ENCODE data around the gene NPFFR1. TPM values are rescaled to one million over a fixed set of nuclear protein-coding genes. Genes with fewer than 3 reads are reported as not detected.

The NPFFR1 gene
- total RNA-seq, 8 experiments from 2014 or later: 0.04 to 0.28 (median 0.09) TPM; not detected in 1

DNA sequence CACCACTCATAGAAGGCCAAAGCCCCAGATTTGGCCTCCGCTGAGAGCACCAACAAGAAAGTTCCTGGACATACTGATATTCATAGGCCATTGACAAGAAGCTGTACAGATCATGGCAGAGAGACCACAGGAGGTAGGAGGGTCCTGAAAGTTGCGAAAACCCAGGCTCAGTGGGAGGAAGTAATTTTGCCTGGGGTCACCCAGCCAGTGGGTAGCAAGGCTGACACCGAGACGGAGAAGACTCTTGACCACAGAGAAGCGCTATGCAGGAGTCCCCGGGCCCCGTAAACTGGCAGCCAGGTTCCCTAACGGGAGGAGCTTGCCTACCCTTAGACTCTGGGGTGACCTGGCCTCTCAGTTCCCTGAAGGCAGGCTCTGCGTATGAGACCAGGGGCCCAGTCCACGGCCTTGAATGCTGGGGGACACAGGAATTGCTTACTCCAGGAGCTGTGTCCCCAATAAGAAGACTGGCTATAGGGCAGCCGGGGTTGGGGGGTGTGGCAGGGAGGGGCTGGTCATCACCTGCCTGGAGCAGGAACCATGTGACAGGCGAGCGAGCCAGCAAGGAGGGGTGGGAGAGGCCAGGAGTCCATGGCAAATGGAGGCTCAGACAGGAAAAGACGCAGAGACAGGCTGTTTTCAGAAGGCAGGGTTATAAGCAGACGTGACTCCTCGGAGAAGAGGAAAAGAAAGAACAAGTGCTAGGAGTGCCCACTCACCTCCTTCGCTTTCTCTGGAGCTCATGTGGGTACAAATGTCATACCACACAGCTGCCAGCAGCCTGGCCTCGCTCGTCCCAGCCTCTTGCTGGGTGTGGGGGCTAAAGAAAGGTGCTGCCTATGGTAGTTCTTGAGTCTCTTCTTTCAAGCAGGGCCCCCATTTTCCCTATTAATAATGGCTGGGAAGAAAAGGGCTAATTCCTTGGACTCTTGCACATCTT is 24.6 kb upstream of the NPFFR1 start:
- in situ Hi-C loops (cut with MboI; ENCODE audit: low pct_unique_long_range_greater_than_20kb in 2 of 9, low sequenced_read_pairs in 9 of 9, unreplicated experiment in 9 of 9): no loop called here
- H3K27ac ChIP-seq: no peak overlapping the region
- no peak for ATAC-seq (replicated peaks in 6 of 8)
- H3K4me1 ChIP-seq (replicated peaks in 1 of 2): no peaks in the 10 kb centered on the region
- no peak overlapping the region for H3K4me3 ChIP-seq
- 97 to 100% (median 100%) methylated on average over 1 to 5 of the region's 19 CpGs; no CpG with 5 or more reads in 4 of the 10 experiments for WGBS, 10 experiments

DNA sequence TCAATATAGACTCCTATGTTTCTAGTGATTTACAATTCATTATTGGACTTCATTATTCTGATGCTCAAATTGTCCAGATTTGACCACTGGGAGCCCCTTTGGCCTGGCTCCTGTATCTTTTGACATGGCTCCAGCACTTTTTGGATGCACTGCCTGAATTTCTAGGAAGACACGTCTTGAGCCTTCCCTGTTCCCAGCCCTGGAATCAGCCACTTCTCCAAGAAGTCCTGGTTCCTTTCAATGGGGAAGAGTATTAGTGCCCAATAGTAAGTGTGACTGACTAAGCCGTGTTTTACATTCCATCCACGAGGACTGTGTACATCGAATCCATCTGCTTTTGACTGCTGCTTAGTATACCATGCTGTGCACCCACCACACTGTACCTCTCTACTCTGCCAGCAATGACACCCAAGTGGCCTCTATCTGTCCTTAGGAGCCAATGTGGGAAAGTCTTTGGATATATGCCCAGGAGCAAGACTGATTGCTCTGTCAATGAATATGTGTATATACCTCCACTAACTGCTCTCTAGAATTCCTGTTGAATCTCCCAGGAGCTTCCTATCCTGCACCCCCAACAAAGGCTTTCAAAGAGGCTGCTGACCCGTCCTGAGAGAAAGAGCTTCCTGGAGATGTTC is 23.2 kb upstream of the NPFFR1 start:
- WGBS, 10 experiments: 80 to 100% (median 95%) methylated on average over 1 to 4 of the region's 5 CpGs; no CpG with 5 or more reads in 4 of the 10 experiments
- peak in 1 of 8 experiments; percentile 80 for ATAC-seq (replicated peaks in 6 of 8)
- in situ Hi-C loops (cut with MboI; ENCODE audit: low pct_unique_long_range_greater_than_20kb in 2 of 9, low sequenced_read_pairs in 9 of 9, unreplicated experiment in 9 of 9): no loop called here
- Histone ChIP-seq H3K4me3 (no peak overlapping the region), H3K4me1 (replicated peaks in 1 of 2) (no peaks in the 10 kb centered on the region), H3K27ac (no peak overlapping the region)

DNA sequence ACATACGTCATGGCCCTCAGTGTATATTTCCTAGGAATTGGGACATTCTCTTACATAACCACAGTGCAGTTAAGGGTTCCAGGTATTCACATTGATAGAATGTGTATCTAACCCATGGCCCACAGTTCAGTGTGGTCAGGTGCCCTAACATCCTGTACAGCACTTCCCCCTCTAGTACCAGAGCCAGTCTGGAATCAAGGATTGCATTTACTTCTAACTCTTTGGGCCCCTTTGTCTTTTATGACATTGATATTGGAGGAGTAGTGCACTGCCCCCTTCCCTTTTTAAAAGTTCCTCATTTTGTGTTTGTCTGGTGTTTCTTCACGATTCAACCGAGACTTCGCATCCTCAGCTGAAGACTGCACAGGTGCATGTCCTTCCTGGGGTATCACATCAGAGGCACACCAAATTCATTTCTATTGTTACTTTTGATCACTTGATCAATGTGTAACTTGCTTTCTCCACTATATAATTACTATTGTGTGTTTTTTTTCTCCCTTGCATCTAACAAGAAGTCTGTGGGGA is 22.4 kb upstream of the NPFFR1 start:
- H3K4me1 ChIP-seq (replicated peaks in 1 of 2): no peaks in the 10 kb centered on the region
- ATAC-seq (replicated peaks in 6 of 8): no peak
- WGBS, 10 experiments: 84 to 100% (median 97%) methylated on average over 2 to 4 of the region's 4 CpGs; no CpG with 5 or more reads in 1 of the 10 experiments
- in situ Hi-C loops (cut with MboI; ENCODE audit: low pct_unique_long_range_greater_than_20kb in 2 of 9, low sequenced_read_pairs in 9 of 9, unreplicated experiment in 9 of 9): no loop called here
- H3K27ac ChIP-seq: no peak overlapping the region
- no peak overlapping the region for H3K4me3 ChIP-seq

DNA sequence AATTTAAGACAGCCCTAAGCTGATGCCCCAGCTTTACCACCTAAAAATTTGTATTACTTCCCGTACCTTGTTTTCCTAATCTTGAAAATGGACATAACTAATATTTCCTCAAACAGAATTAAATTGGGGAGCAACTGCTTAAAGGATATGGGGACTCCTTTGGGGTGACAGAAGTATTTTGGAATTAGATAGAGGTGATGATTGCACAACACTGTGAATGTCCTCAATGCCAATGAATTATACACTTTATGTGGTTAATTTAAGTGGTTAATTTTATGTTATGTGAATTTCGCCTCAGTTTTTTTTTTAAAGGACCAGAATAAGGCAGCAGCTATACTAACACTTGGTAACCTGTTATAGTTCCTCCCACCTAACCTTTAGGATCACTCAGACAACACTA is 19.9 kb upstream of the NPFFR1 start:
- Histone ChIP-seq H3K4me3 (no peak overlapping the region), H3K4me1 (replicated peaks in 1 of 2) (no peaks in the 10 kb centered on the region), H3K27ac (no peak overlapping the region)
- 10 to 100% (median 75%) methylated on average over 1 to 2 of the region's 2 CpGs; no CpG with 5 or more reads in 2 of the 10 experiments for WGBS, 10 experiments
- in situ Hi-C loops (cut with MboI; ENCODE audit: low pct_unique_long_range_greater_than_20kb in 2 of 9, low sequenced_read_pairs in 9 of 9, unreplicated experiment in 9 of 9): no loop called here
- ATAC-seq (replicated peaks in 6 of 8): no peak

DNA sequence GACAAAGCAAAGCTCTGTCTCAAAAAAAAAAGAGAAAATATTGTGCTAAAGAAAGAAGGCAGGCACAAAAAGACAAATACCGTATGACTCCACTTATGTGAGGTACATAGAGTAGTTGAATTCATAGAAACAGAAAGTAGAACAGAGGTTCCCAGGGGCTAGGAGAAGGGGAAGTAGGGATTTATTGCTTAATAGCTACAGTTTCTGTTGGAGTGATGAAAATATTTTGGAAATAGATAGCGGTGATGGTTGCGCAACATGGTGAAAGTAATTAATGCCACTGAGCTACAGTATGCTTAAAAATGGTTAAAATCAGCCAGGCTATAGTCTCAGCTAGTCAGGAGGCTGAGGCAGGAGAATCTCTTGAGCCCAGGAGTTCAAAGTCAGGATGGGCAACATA is 18.5 kb upstream of the NPFFR1 start:
- no peak overlapping the region for H3K4me3 ChIP-seq
- in situ Hi-C loops (cut with MboI; ENCODE audit: low pct_unique_long_range_greater_than_20kb in 2 of 9, low sequenced_read_pairs in 9 of 9, unreplicated experiment in 9 of 9): no loop called here
- ATAC-seq (replicated peaks in 6 of 8): peak in 1 of 8 experiments; percentile 49
- H3K27ac ChIP-seq: no peak overlapping the region
- no peaks in the 10 kb centered on the region for H3K4me1 ChIP-seq (replicated peaks in 1 of 2)
- 48 to 100% (median 100%) methylated on average over 1 to 3 of the region's 3 CpGs; no CpG with 5 or more reads in 1 of the 10 experiments for WGBS, 10 experiments

DNA sequence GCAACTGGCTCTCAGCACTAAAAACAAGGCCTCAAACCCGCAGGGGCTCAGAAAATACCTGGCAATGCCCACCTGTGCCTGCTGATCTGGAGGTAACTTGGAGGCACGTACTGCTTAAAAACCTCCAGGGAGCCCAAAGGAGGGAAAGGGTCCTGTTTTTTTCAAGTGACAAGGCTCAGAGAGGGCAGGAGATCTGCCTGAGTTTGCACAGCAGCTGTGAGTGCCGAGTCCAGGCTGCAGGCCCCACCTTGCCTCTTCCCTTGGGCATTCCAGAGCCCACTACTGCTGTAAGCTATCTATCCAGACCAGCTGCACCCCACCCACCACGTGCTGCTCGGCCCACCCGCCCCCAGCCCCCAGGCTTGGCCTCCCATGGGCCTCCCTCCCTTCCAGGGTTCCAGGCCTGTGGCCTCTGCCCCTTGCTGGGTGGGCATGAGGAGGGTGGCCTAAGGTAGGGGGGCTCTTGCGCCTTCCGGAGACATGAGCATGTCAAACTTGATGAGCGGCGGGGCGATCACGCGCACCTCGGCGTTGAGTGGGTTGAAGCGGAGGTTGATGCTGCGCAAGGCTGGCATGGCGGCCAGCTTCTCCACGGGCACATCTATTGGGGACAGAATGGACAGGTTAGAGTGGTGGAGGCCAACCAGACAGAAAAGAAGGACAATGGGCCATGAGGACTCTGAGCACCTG is 17.2 kb upstream of the NPFFR1 start:
- no peak overlapping the region for H3K27ac ChIP-seq
- no peaks in the 10 kb centered on the region for H3K4me1 ChIP-seq (replicated peaks in 1 of 2)
- WGBS, 10 experiments: 80 to 100% (median 90%) methylated on average over 1 to 2 of the region's 19 CpGs; no CpG with 5 or more reads in 6 of the 10 experiments
- in situ Hi-C loops (cut with MboI; ENCODE audit: low pct_unique_long_range_greater_than_20kb in 2 of 9, low sequenced_read_pairs in 9 of 9, unreplicated experiment in 9 of 9): no loop called here
- H3K4me3 ChIP-seq: no peak overlapping the region
- no peak for ATAC-seq (replicated peaks in 6 of 8)

DNA sequence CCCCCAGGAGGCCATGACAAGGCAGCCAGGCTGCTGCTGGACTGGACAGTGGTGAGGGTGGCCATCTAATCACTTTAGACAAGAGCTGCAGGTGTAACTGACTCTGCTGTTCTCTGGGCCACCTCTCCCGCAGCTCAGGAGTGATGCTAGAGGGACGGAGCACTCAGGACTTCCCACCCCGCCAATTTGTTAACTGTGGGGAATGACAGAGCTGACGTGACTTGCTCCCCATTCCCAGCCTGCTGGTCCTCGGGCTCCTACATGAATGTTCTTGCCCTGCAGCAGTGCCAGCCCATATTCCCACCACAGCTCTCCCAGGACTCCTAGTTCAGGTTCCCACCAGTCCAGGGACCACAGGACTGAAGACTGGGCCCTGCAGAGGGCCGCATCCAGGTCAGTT is 16.7 kb upstream of the NPFFR1 start:
- Histone ChIP-seq H3K4me1 (replicated peaks in 1 of 2) (no peaks in the 10 kb centered on the region), H3K27ac (no peak overlapping the region), H3K4me3 (no peak overlapping the region)
- 86 to 100% (median 100%) methylated on average over 1 to 2 of the region's 6 CpGs; no CpG with 5 or more reads in 5 of the 10 experiments for WGBS, 10 experiments
- in situ Hi-C loops (cut with MboI; ENCODE audit: low pct_unique_long_range_greater_than_20kb in 2 of 9, low sequenced_read_pairs in 9 of 9, unreplicated experiment in 9 of 9): no loop called here
- no peak for ATAC-seq (replicated peaks in 6 of 8)

DNA sequence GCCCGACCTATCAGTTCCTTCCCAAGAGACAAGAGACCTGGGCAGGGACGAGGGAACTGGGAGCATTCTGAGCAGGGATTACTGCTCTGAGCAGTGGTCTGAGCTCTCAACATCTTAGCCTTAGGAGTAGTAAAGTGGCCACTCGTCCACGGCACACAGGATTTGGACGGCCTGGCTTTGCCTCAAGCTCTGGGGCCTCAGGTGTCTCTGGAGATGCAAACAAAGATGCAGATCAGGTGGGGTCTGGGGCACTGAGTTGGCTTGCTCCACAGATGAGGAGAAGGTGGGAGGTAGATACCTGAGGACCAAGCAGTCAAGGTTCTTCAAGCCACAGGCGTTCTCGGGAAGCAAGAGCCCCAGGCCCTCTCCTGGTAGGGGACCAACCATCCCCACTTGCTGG is 16.1 kb upstream of the NPFFR1 start:
- WGBS, 10 experiments: 69 to 100% (median 90%) methylated on average over 1 to 4 of the region's 7 CpGs; no CpG with 5 or more reads in 6 of the 10 experiments
- Histone ChIP-seq H3K4me1 (replicated peaks in 1 of 2) (no peaks in the 10 kb centered on the region), H3K27ac (no peak overlapping the region), H3K4me3 (no peak overlapping the region)
- ATAC-seq (replicated peaks in 6 of 8): no peak
- in situ Hi-C loops (cut with MboI; ENCODE audit: low pct_unique_long_range_greater_than_20kb in 2 of 9, low sequenced_read_pairs in 9 of 9, unreplicated experiment in 9 of 9): no loop called here

DNA sequence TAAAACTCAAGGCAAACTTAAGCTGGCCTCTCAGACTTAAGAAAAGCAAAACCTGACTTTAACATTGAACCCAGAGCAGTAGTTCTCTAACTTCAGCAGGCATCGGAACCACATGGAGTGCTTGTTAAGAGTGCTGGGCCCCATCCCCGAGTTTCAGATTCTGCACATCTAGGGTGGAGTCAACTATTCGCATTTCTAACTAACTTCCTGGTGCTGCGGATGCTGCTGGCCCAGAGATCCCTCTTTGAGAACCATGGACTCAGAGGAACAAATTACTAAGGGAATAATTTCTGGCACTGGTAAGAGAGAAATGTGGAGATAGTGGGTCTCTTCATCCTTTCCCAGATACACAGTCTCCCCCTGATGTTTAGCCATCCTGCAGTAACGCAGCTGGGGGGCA is 14.6 kb upstream of the NPFFR1 start:
- no peaks in the 10 kb centered on the region for H3K4me1 ChIP-seq (replicated peaks in 1 of 2)
- H3K27ac ChIP-seq: no peak overlapping the region
- ATAC-seq (replicated peaks in 6 of 8): peak in 3 of 8 experiments; percentile 22 to 53 (median 30)
- H3K4me3 ChIP-seq: no peak overlapping the region
- in situ Hi-C loops (cut with MboI; ENCODE audit: low pct_unique_long_range_greater_than_20kb in 2 of 9, low sequenced_read_pairs in 9 of 9, unreplicated experiment in 9 of 9): no loop called here
- WGBS, 10 experiments: 19 to 72% (median 36%) methylated on average over 2 to 4 of the region's 5 CpGs; no CpG with 5 or more reads in 6 of the 10 experiments

DNA sequence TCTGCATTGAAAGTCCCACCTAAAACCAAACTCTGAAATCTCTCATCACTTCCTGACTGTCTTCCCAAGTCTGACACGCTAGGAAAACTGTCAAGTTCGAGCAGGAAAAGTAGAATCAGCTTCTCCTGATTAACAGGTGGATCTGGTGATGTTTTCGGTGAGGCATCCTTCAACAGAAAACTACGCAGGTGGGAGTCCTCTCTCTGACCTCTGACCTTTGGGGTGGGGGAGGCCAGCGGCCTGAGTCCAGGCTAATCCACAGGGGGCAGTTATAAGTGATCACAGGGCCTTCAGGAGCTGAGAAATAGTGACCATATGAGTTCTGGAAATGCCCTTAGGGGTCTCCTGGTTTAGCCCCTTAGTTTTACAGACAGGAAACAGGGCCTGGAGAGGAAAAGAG is 13.4 kb upstream of the NPFFR1 start:
- H3K4me1 ChIP-seq (replicated peaks in 1 of 2): no peaks in the 10 kb centered on the region
- WGBS, 10 experiments: 27 to 93% (median 79%) methylated on average over 1 to 5 of the region's 5 CpGs; no CpG with 5 or more reads in 2 of the 10 experiments
- ATAC-seq (replicated peaks in 6 of 8): no peak
- H3K27ac ChIP-seq: no peak overlapping the region
- H3K4me3 ChIP-seq: no peak overlapping the region
- in situ Hi-C loops (cut with MboI; ENCODE audit: low pct_unique_long_range_greater_than_20kb in 2 of 9, low sequenced_read_pairs in 9 of 9, unreplicated experiment in 9 of 9): no loop called here

DNA sequence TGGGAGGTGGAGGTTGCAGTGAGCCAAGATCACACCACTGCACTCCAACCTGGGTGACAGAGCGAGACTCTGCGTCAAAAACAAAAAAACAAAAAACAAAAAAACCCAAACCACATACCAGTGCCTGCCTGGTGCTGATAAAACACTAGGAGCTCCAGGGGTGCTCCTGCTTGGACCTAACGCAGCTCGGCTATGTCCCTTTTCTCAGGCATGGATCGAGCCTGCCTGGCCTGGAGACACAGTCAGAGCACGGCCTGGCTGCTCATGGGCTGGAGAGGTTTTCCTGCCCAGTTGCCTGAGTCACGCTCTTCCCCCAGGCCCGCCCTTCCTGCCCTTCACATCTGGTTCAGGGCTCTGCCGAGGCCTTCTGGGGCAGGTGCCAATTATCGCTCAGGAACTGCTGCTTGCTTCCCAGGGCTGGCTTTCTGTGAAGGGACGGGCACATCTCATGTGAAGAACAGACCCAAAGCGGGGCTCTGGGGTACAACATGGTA is 12.6 kb upstream of the NPFFR1 start:
- Histone ChIP-seq H3K4me1 (replicated peaks in 1 of 2) (no peaks in the 10 kb centered on the region), H3K27ac (no peak overlapping the region), H3K4me3 (no peak overlapping the region)
- WGBS, 10 experiments: 0 to 100% (median 65%) methylated on average over 1 to 7 of the region's 12 CpGs; no CpG with 5 or more reads in 2 of the 10 experiments
- in situ Hi-C loops (cut with MboI; ENCODE audit: low pct_unique_long_range_greater_than_20kb in 2 of 9, low sequenced_read_pairs in 9 of 9, unreplicated experiment in 9 of 9): no loop called here
- peak in 3 of 8 experiments; percentile 99 to 100 (median 100) for ATAC-seq (replicated peaks in 6 of 8)

DNA sequence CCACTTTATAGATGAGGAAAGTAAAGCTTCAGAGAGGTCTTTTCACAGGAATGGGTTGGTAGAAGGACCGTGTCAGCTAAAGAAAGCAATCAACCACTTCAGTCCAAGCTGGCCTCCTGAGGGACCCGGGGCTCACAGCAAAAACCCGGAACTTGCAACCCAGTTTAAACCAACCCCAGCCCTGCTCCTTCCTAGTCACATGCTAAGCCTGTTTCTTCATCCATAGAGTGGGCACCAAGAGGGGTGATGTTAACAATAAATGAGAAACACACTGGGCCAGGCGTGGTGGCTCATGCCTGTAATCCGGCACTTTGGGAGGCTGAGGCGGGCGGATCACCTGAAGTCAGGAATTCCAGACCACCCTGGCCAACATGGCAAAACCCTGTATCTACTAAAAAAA is 12.1 kb upstream of the NPFFR1 start:
- in situ Hi-C loops (cut with MboI; ENCODE audit: low pct_unique_long_range_greater_than_20kb in 2 of 9, low sequenced_read_pairs in 9 of 9, unreplicated experiment in 9 of 9): no loop called here
- Histone ChIP-seq H3K4me1 (replicated peaks in 1 of 2) (no peaks in the 10 kb centered on the region), H3K4me3 (no peak overlapping the region), H3K27ac (no peak overlapping the region)
- 84 to 100% (median 91%) methylated on average over 1 to 6 of the region's 7 CpGs; no CpG with 5 or more reads in 4 of the 10 experiments for WGBS, 10 experiments
- ATAC-seq (replicated peaks in 6 of 8): no peak

Measured in motor neuron (in vitro differentiated cells).